ENCODE data around the gene RAB30.

The RAB30 gene

DNA sequence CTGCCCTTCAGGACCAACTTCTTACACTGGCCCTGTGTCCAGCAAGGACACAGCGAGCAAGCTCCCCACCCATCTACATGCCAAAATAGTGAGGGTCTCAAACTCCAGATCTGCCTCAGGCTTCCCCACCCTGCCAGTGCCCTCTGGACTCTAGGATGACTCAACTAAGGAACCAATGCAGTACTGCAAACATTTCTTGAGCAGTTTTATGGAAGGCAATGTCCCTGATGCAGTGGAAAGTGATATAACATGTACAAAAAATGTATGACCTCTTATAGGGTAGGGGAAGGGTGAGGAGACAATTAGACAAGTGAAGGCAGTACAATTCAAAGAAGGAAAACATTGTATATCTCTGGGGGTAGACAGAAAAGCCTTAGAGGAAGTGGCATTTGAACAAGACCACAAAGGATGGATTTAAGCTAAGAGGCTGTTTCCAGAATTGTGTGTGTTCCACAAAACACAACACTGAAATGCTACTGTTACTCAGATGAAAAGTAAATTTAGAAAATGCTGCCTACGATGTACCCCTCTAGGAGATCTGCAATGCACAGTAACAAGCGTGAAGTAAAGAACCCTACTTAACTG is 47.3 kb downstream of the RAB30 start:
- no peak overlapping the region for H2AFZ ChIP-seq (ENCODE audit: low read depth, low read length, severe bottlenecking)
- 0 out of 2 replicates have a peak, but pooled peaks cover 7% of the 10 kb centered on the region for H4K20me1 ChIP-seq (ENCODE audit: low read depth, low read length)
- no peaks in the 10 kb centered on the region for H3K9me2 ChIP-seq (replicated peaks; ENCODE audit: insufficient read depth, low read length)
- H3K79me2 ChIP-seq (ENCODE audit: insufficient read depth, low read length), result peaks cover 100% of the 10 kb centered on the region
- peak overlapping the region; percentile 11; the same call in 1 of the 2 replicates for H3K9ac ChIP-seq (ENCODE audit: low read length)
- peaks cover 6% of the 10 kb centered on the region; the same call in 1 of the 2 replicates for H3K36me3 ChIP-seq (ENCODE audit: low read length)
- peak overlapping the region; percentile 23 for H3K4me2 ChIP-seq (ENCODE audit: low read depth, low read length, poor library complexity, severe bottlenecking)
- no peaks in the 10 kb centered on the region for H3K27me3 ChIP-seq (ENCODE audit: low read length)
- peak overlapping the region; percentile 21 for H3K27ac ChIP-seq (ENCODE audit: low read depth, low read length)
- TF ChIP-seq, protein P1, sequence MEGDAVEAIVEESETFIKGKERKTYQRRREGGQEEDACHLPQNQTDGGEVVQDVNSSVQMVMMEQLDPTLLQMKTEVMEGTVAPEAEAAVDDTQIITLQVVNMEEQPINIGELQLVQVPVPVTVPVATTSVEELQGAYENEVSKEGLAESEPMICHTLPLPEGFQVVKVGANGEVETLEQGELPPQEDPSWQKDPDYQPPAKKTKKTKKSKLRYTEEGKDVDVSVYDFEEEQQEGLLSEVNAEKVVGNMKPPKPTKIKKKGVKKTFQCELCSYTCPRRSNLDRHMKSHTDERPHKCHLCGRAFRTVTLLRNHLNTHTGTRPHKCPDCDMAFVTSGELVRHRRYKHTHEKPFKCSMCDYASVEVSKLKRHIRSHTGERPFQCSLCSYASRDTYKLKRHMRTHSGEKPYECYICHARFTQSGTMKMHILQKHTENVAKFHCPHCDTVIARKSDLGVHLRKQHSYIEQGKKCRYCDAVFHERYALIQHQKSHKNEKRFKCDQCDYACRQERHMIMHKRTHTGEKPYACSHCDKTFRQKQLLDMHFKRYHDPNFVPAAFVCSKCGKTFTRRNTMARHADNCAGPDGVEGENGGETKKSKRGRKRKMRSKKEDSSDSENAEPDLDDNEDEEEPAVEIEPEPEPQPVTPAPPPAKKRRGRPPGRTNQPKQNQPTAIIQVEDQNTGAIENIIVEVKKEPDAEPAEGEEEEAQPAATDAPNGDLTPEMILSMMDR (IDR thresholded peaks at IDR 0.05; ENCODE audit: insufficient read depth, low read length, poor library complexity, severe bottlenecking), result no peak
- no peak for TF ChIP-seq EZH2phosphoT487 (conservative IDR thresholded peaks at IDR 0.05; ENCODE audit: low read length)
- H3K9me3 ChIP-seq (ENCODE audit: insufficient read depth, low read length), result 0 out of 2 replicates have a peak, but pooled peaks cover 7% of the 10 kb centered on the region
- H3F3A ChIP-seq (ENCODE audit: insufficient read depth), result 0 out of 2 replicates have a peak, but pooled peaks cover 3% of the 10 kb centered on the region
- no peak overlapping the region for H3K4me3 ChIP-seq (ENCODE audit: insufficient read depth, low read length, poor library complexity, severe bottlenecking)

DNA sequence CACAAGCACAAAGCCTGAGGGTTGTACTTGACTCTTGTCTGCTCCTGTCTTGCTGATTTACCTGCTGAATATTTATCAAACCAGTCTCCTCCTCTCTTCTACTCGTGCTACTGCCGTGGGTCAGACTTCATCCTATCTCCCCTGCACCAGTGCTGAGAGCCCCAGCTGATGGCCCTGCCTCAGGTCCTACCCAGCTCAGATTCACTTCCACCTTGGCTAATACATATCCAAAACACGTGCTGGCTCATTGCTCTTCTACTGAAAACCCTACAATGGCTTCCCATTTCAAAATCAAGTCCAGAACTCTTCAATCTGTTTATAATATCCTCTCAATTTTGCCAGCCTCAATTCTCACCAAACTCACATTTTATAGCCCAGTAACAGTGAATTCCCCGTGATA is 48.3 kb downstream of the RAB30 start:
- H3K27ac ChIP-seq (ENCODE audit: low read depth, low read length), result peak overlapping the region; percentile 21
- TF ChIP-seq, protein P1 (IDR thresholded peaks at IDR 0.05; ENCODE audit: insufficient read depth, low read length, poor library complexity, severe bottlenecking), result no peak
- TF ChIP-seq EZH2phosphoT487 (conservative IDR thresholded peaks at IDR 0.05; ENCODE audit: low read length), result no peak
- no peaks in the 10 kb centered on the region for H3K9me2 ChIP-seq (replicated peaks; ENCODE audit: insufficient read depth, low read length)
- H3F3A ChIP-seq (ENCODE audit: insufficient read depth), result 0 out of 2 replicates have a peak, but pooled peaks cover 1% of the 10 kb centered on the region
- 0 out of 2 replicates have a peak, but pooled peaks cover 7% of the 10 kb centered on the region for H3K9me3 ChIP-seq (ENCODE audit: insufficient read depth, low read length)
- H3K9ac ChIP-seq (ENCODE audit: low read length), result no peak overlapping the region
- H3K79me2 ChIP-seq (ENCODE audit: insufficient read depth, low read length), result peaks cover 100% of the 10 kb centered on the region
- no peak overlapping the region for H3K4me3 ChIP-seq (ENCODE audit: insufficient read depth, low read length, poor library complexity, severe bottlenecking)
- no peaks in the 10 kb centered on the region for H3K27me3 ChIP-seq (ENCODE audit: low read length)
- 0 out of 2 replicates have a peak, but pooled peaks cover 7% of the 10 kb centered on the region for H4K20me1 ChIP-seq (ENCODE audit: low read depth, low read length)
- H2AFZ ChIP-seq (ENCODE audit: low read depth, low read length, severe bottlenecking), result no peak overlapping the region
- peaks cover 6% of the 10 kb centered on the region; the same call in 1 of the 2 replicates for H3K36me3 ChIP-seq (ENCODE audit: low read length)
- H3K4me2 ChIP-seq (ENCODE audit: low read depth, low read length, poor library complexity, severe bottlenecking), result peak overlapping the region; percentile 23

DNA sequence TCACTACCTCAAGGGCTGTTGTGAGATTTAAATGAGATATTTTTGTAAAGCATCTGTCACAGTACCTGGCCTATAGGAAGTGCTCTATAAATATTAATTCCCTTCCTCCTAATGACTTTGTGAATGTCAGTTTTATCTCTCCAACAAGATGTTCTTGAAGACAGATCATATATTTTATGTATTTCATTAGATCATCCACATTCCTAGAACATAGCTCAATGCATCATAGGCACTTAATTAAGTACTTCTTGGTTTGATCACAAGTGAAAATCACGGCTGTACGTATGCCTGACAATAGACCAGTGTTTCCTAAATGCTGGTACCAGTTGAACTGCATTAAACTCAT is 49.9 kb downstream of the RAB30 start:
- Histone ChIP-seq H3K9me3 (ENCODE audit: insufficient read depth, low read length) (0 out of 2 replicates have a peak, but pooled peaks cover 7% of the 10 kb centered on the region), H3F3A (ENCODE audit: insufficient read depth) (no peaks in the 10 kb centered on the region), H3K27me3 (ENCODE audit: low read length) (no peaks in the 10 kb centered on the region), H3K36me3 (ENCODE audit: low read length) (peaks cover 6% of the 10 kb centered on the region; the same call in 1 of the 2 replicates), H3K9me2 (replicated peaks; ENCODE audit: insufficient read depth, low read length) (no peaks in the 10 kb centered on the region), H3K79me2 (ENCODE audit: insufficient read depth, low read length) (peaks cover 99% of the 10 kb centered on the region), H3K9ac (ENCODE audit: low read length) (no peak overlapping the region), H2AFZ (ENCODE audit: low read depth, low read length, severe bottlenecking) (no peak overlapping the region), H3K4me3 (ENCODE audit: insufficient read depth, low read length, poor library complexity, severe bottlenecking) (no peak overlapping the region), H3K4me2 (ENCODE audit: low read depth, low read length, poor library complexity, severe bottlenecking) (no peak overlapping the region), H3K27ac (ENCODE audit: low read depth, low read length) (no peak overlapping the region), H4K20me1 (ENCODE audit: low read depth, low read length) (no peaks in the 10 kb centered on the region; the same call in 1 of the 2 replicates)
- TF ChIP-seq, protein P1 (IDR thresholded peaks at IDR 0.05; ENCODE audit: insufficient read depth, low read length, poor library complexity, severe bottlenecking), result no peak
- TF ChIP-seq EZH2phosphoT487 (conservative IDR thresholded peaks at IDR 0.05; ENCODE audit: low read length), result no peak
